Right renal pelvis (tissue), 4 donors: ENCODE data around the gene TAF3. TPM values are rescaled to one million over a fixed set of nuclear protein-coding genes. Genes with fewer than 3 reads are reported as not detected.
"Not testable (repeated sequence)": the region's sequence is repeated elsewhere in the genome, so short reads cannot be mapped to it uniquely, and the experiment has no call there.

Source experiments
- DNase-seq, 4 donors: peaks; one replicate each; pipeline ENCODE4 v3.0.0-alpha.2; 2013; ENCODE audit warnings: low read depth in 4 of 4, low spot score in 3 of 4, missing footprints in 1 of 4
- polyA plus RNA-seq, 4 donors: library from polyadenylated mRNA; unstranded; fragments of 120-200 nt; gene quantifications; one replicate each; pipeline ENCODE4 v1.2.1, GENCODE V29; 2013; ENCODE audit not compliant: insufficient read length in 4 of 4

Gene TAF3, protein sequence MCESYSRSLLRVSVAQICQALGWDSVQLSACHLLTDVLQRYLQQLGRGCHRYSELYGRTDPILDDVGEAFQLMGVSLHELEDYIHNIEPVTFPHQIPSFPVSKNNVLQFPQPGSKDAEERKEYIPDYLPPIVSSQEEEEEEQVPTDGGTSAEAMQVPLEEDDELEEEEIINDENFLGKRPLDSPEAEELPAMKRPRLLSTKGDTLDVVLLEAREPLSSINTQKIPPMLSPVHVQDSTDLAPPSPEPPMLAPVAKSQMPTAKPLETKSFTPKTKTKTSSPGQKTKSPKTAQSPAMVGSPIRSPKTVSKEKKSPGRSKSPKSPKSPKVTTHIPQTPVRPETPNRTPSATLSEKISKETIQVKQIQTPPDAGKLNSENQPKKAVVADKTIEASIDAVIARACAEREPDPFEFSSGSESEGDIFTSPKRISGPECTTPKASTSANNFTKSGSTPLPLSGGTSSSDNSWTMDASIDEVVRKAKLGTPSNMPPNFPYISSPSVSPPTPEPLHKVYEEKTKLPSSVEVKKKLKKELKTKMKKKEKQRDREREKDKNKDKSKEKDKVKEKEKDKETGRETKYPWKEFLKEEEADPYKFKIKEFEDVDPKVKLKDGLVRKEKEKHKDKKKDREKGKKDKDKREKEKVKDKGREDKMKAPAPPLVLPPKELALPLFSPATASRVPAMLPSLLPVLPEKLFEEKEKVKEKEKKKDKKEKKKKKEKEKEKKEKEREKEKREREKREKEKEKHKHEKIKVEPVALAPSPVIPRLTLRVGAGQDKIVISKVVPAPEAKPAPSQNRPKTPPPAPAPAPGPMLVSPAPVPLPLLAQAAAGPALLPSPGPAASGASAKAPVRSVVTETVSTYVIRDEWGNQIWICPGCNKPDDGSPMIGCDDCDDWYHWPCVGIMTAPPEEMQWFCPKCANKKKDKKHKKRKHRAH
- 10 to 100 TPM; 10.8 to 13.0 (median 11.3) TPM for polyA plus RNA-seq

DNA sequence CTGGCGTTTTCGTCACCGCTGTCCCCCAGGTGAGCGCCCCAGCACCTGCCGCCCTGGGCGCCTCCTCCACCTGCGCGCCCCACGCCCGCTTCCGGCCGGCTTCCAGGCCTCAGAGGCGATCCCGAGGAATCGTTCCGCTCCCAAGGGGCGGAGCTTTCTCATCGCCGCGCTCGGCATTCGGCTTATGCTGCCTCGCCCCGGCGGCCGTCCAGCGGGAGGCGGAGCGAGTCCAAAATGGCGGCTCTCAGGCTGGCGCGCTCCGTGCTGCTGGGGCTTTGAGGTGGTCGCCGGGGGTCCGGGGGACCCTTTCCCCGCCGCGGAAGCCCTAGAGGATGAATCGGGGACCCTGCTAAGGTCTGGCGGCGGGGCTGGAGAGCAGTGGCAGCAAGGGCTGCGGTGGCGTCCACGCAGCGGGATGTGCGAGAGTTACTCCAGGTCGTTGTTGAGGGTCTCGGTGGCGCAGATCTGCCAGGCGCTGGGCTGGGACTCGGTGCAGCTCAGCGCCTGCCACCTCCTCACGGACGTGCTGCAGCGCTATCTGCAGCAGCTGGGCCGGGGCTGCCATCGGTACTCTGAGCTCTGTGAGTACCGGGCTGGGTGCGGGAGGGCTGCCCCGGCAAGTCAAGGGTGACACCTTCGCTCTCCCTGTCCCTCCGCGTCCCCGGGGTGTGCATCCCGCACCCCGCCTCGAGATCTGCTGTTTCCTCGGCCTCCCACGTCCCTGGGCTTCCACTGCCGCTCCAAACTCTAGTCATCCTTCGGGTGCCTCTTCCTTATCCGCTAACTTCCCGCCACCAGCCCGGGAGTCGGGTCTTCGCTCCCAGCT, at the start of gene TAF3:
TSS of gene TAF3 (plus strand) at position 211 of the 826 bp plus-strand sequence. CDS start at position 416, 205 bp downstream.
- peak; percentile 82 to 88 (median 84) for DNase-seq

DNA sequence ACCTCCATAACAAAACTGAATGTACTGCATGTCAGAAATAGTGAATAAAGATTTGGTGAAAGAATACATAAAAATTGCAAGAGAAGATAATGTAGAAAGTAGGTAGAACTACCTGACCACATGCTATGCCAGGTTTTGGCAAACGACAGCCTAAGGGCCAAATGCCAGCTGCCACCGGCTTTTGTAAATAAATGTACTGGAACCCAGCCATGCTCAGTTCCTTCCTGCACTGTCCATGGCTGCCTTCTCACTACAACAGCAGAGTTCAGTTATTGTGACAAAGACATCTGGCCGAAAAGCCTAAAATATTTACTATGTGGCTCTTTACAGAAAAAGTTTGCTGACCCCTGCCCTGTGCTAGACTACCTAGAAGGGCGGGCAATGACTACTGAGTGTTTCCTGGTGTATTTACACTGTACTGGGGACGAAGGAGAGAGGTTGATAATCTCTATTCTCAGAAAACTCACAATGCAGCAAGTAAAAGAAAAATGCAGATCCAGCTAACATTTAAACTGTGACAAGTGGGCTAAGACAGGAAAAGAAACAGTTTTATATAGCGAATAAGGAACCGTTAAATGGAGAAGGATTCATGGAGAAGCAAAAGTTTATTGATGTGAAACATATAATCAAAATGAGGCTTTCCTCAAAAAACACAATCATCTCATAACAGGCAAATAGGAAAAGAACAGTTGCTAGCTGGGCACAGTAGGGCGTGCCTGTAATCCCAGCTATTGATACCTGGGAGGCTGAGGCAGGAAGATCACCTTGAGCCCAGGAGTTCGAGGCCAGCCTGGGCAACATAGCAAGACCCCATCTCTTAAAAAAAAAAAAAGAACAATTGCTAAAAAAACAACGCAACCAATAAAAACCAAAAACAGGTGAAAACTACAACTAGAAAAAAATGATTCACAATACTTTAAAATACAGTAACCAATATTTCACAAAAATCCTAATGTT, 44.2 kb upstream of the TAF3 start:
- no peak for DNase-seq

DNA sequence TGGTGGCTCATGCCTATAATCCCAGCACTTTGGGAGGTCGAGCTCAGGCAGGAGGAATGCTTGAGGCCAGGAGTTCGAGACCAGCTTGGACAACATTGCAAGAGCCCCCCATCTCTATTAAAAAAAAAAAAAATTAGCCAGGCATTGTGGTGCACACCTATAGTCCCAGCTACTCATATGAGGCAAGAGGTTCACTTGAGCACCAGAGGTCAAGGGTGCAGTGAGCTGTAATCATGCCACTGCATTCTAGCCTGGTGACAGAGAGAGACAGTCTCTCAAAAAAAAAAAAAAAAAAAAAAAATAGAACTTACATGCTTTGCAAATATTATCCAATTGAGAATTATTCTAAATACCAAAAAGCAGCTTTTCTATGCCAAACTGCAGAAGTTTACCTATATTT, 41.5 kb upstream of the TAF3 start:
- no peak for DNase-seq

DNA sequence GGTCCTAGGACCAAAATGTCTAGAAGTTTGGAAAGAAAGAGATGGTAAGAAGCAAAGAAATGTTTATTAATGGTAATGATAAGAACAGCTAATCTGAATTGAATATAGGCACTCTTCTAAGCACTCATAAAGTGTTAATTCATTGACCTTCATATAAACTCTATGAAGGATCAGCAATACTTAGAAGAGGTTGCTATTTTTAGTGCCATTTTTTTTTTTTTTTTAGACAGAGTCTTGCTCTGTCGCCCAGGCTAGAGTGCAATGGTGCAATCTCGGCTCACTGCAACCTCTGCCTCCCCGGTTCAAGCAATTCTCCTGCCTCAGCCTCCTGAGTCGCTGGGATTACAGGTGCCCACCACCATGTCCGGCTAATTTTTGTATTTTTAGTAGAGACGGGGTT, 36.1 kb upstream of the TAF3 start:
- DNase-seq: not testable (repeated sequence)

DNA sequence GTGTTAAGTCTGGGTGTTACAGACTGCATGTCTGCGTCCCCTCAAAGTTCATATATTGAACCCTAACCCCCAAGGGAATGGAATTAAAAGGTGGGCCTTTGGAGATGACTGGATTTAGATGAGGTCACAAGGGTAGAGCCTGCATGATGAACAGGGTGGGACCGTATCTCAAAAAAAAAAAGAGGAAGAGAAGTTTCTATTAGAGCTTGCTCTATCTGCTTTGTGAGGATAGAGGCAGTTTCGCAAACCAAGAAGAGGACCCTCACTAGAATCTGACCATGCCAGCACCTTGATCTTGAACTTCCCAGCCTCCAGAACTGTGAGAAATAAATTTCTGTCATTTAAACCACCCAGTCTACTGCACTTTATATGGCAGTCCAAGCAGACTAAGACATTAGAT, 31.9 kb upstream of the TAF3 start:
- DNase-seq: no peak

DNA sequence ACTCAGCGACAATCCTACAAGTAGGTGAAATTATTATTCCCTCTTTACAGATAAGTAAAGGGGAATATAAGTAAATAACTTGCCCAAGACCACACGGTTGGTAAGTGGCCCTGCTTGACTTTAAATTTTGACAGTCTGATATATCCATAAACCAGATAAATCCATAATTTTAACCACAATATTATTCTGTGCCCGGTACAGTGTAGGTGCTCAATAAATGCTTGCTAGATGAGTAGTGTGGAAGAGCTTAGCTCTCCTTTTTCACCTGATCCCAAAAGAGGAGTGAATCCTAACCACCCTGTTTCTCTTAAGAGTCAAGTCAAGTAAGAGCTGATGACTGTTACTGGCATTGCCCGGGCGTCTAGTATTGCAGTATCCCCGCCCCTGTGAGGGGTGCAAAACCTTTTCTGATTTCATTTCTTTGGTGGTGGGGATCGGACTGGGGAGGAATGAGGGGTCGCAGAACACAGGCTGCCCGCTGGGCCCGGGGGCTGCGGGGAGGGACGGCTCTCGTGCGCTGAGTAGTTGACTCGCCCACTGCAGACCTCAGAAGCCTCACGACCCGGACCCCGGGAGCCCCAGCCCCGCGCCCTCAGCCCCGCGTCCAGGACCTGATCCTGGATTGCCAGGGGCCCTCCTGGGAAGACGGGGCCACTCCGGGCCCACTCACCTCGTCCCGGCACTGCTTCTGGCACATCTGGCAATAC, 31.0 kb upstream of the TAF3 start:
- peak in 1 of 4 donors; percentile 3 for DNase-seq

DNA sequence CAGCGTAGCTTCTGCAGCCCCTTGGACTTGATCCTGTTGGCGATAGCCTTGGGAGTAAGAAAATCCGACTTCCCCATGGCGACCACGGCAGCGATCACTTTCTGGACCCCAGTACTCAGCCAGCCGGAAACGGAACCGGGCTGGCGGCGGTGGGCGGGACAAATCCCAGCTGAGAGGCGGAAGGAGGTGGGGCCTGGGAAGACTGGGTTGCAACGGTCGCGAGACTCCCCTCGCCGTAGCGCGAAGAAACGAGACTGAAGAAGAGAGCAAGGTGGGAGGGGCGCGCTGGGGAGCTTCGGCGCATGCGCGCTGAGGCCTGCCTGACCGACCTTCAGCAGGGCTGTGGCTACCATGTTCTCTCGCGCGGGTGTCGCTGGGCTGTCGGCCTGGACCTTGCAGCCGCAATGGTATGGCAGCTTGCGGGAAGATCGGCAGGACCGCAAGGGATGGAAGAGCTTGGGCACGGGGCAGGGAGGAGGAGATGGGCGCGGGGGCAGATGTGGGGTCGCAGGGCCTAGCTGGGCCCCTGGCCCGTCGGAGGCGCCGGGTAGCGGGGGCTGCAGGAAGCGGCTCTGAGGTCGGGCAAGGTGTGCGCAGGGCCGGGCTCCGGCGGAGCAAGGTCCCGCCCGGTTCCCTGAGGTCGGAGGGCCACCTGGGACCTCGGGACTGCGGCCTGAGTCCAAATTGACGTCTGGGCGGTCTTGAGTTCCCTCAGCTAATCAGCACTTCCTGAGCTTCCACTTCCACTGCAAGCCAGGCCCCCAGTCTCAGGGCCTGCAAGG, 30.3 kb upstream of the TAF3 start, which contains the start of the genes ATP5F1C and KIN:
TSS of gene ATP5F1C (plus strand) at position 321 of the 782 bp plus-strand sequence. CDS start at position 352, 31 bp downstream.
TSS of gene KIN (minus strand) at position 137 of the 782 bp plus-strand sequence. CDS start at position 77, 60 bp downstream.
- peak; percentile 94 to 98 (median 94) for DNase-seq

DNA sequence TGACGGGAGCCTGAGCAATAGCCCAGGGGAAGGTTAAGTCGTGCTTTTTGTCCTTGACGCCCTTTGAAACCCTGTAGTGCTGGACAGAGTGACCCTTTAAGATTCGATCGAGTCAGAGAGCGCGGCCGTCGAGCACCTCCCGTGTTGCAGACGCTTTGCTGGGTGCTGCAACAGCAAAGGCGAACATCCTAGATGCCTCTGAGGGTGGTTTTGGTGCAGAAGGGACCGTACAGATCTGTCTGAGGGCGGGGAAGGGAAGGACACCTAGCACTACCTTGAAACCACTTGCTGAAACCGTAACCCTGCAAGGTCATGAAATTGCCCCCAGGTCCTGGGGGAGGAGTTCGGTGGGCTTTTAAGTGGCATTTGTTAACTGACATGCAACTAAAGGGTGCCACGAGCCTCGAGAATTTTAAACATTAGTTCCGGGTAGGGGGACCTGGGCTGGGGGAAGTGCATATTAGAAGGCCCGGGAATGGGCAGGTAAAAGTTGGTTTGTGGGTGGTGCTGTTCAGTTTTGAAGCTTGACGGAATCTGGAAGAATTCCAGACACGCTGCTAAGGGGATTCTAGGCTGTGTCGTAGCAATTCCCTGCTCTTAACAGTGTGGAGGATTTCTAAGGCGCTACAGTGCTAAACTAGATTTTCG, 29.5 kb upstream of the TAF3 start:
- DNase-seq: peak in 3 of 4 donors; percentile 18 to 35 (median 23)

DNA sequence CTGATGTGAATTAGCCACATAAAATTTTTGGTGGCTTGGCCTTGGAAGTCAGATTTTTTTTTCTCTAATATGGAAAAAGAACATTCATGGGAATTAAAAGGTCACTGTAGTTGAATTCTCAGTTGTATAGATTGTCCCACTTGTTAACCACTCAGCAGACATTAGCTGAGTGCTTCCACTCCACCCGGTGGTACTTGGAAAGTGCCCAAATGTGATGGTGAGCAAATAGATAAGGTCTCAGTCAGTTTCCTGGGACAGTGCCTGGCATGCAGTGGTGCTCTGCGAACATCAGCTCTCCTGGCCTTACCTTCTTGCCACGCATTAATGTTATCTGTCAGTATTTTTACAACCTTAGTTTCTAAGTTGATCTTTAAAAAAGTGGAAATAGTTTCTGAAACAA, 28.9 kb upstream of the TAF3 start:
- DNase-seq: no peak

DNA sequence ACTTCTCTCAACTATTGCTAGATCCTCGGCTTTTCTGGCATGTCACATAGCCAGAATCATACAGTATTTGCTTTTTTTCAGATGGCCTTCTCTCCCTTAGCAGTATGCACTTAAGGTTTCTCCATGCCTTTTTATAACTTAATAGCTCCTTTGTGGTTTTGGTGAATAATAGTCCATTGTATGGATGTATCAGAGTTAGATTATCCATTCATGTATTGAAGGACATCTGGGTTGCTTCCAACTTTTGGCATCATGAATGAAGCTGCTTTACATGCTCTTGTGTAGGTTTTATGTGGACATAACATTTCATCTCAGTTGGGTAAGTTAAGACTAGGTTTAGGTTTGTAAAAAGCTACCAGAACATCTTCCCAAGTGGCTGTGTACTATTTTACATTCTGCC, 25.8 kb upstream of the TAF3 start:
- DNase-seq: no peak

DNA sequence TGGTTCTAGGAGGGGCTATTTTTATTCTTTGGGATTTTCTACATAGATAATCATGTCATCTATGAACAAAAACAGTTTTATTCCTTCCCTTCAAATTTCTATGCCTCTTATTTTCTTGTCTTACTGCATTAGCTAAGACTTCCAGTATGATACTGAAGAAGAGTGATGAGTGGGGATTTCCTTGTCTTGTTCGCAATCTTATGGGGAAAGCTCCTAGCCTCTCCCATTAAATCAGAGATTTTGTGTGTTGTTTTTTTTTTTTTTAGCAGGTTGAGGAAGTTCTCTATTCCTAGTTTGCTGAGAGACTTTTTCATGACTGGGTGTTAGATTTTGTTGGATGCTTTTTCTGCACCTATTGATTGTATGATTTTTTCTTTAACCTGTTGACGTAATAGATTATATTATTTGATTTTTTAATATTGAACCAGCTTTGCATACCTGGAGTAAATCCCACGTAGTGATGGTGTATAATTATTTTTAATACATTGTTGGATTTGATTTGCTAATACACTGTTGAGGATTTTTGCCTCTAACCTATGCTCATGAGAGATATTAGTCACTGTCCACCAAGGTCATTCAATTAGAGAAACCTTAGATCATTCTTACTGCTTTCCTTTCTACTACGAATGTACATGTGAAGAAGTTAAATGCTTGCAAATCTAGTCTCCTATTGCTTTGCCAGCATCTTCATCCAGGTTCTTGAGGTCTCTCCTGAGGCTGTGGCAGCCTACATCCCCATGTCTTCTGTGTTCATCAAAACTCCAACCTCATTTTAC, 23.9 kb upstream of the TAF3 start:
- no peak for DNase-seq

DNA sequence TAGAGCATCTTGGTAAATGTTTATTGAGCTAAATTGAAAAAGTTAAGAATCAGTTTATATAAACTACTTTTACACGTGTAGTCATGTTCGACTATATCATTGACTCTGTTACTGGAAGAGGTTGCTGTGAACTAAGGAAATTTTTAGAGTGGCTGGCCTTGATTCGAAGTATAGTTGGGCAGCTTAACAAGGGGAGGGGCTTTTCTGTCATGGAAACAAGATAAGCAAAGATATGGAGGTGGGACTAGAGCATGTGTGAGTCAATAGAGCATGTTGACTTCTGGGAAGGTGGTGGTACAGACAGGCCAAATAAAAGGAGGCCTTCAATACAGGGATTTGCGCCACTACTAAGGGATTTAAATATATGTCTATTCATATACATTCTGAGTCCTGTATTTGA, 22.7 kb upstream of the TAF3 start:
- DNase-seq: no peak

DNA sequence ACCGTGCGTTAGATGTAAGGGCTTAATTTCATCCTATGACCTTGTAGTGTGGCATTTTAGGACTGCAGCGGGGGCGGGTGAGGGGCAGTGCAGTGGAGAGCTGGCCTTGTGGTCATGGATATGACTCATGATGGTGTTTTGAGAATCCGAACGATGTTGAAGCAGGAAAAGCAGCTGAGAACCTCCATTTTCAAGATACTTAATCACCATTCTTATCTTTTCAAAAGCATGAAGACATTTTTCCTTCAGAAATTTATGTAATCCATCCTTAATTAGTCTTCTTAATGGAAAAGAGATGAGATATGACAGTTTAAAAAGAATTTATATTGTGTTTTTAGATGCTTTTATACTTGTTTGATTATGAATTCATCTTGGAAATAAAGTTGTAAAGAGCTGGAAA, 20.7 kb upstream of the TAF3 start:
- DNase-seq: no peak

DNA sequence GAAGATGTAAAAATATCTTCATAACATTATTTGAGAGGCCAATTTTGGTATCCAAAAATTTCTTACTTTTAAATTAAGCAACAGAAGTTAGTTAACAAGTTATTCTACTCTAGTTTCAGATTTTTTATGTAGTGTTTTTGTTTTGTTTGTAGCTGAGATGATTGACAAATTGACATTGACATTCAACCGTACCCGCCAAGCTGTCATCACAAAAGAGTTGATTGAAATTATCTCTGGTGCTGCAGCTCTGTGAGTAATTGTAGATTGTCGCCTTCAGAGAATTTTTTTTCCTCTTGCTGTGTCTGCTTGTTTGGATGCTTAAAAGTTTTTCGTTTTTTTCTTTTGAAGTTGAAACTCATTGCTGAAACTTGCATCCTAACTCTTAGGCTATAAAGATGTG, 15.7 kb upstream of the TAF3 start:
- no peak for DNase-seq

DNA sequence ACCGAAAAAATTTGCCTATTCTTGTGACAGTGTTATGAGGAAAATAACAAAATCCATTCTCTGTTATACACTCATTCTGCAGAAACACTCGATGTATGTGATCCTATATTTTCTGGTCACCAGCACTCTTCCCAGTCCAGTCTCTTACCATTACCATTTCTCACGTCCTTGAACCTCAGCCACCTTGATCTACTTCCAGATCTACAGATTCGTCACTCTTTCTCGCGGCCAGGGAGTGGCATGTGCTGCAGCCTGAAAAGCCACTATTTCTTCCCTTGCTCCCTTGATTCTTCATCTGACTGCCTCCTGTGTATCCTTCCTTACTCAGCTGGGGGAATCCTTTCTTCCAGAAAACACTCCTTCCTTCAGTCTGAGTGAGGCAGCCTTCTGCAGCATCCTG, 14.1 kb upstream of the TAF3 start:
- DNase-seq: no peak

DNA sequence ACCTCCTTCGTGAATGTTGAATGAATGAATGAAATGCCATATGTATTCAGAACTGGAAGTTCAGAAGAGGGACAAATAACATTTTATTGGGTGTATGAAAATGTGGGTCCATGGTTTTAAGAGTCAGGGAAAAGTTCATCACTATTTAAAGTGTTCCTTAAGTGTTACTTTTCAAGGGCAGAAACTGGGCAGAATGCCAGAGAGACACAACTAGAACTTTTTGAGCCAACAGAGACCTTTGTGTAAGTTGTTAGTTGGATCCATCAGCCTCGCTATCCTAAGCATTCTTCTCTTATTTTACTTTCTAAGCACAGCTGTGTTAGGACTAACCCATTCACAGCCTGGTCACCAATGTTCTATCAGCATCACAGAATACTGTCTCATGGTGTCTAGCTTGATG, 13.6 kb upstream of the TAF3 start:
- DNase-seq: no peak
